A549 treated with CpdA at 1 μM for 4 hours (cell line): ENCODE data around the gene GFPT1. TPM values are rescaled to one million over a fixed set of nuclear protein-coding genes. Genes with fewer than 3 reads are reported as not detected.

Source experiments
- total RNA-seq: library from RNA; stranded (reverse); fragments of 200-300 nt; extraction: Qiagen RNA extraction; gene quantifications from 5 replicates; pipeline ENCODE4 v1.2.3, GENCODE V29; 2022; ENCODE audit warnings: low read depth

Gene GFPT1
- total RNA-seq, result 23.5 to 32.4 TPM (median 26.5 TPM) in 5 replicates

GRCh38 chr2:69386789-69387734 is at the start of gene GFPT1:
Gene GFPT1 (minus strand): TSS chr2:69387227. CDS start chr2:69387071, 156 bp downstream.

Other genes starting within 250 kb of the GFPT1 start
- 40.3 to 50.0 TPM (median 46.1 TPM) in 5 replicates for gene NFU1, start 50.2 kb upstream of the GFPT1 start, total RNA-seq